PFSK-1 (cell line): ENCODE results near the gene STON1.

Experiments
- FOXP2 ChIP-seq: optimal IDR thresholded peaks from 2 replicates; pipeline ENCODE3; 2011; ENCODE audit warnings: borderline replicate concordance, control low read depth, inconsistent platforms; ENCODE audit not compliant: insufficient read depth; ENCODE audit errors: extremely low read length, extremely low read depth
- POLR2AphosphoS5 ChIP-seq: IDR thresholded peaks from 2 replicates; pipeline ENCODE4 v1.6.1; 2012; ENCODE audit warnings: low read depth, mild to moderate bottlenecking, control low read depth, low read length, moderate library complexity
- REST ChIP-seq, 2 experiments: IDR thresholded peaks; 2 replicates each; pipeline versions ENCODE4 v1.6.1 to v1.8.0; 2011 to 2012; ENCODE audit warnings: low read depth in 2 of 2, low read length in 2 of 2, control low read depth in 1 of 2, inconsistent platforms in 1 of 2, mild to moderate bottlenecking in 1 of 2, moderate library complexity in 1 of 2; ENCODE audit not compliant: insufficient read depth in 1 of 2
- SIN3A ChIP-seq: IDR thresholded peaks from 2 replicates; pipeline ENCODE4 v1.6.1; 2012; ENCODE audit warnings: mild to moderate bottlenecking, low read length, moderate library complexity, borderline replicate concordance; ENCODE audit not compliant: insufficient read depth
- TAF1 ChIP-seq: IDR thresholded peaks from 2 replicates; pipeline ENCODE4 v1.6.1; 2012; ENCODE audit warnings: low read length, control low read depth, borderline replicate concordance; ENCODE audit not compliant: insufficient read depth

STON1 gene

GRCh38 chr2:48551548-48551947, 21.6 kb downstream of the STON1 start:
- no peak for TF ChIP-seq REST (IDR thresholded peaks at IDR 0.05; ENCODE audit: insufficient read depth in 1 of 2, low read depth in 2 of 2, low read length in 2 of 2)
- no peak for TF ChIP-seq FOXP2
- no peak for TF ChIP-seq TAF1
- TF ChIP-seq SIN3A, result no peak
- no peak for TF ChIP-seq POLR2AphosphoS5

- TF ChIP-seq SIN3A (no peak), TAF1 (no peak), FOXP2 (no peak), POLR2AphosphoS5 (no peak), REST (IDR thresholded peaks at IDR 0.05; ENCODE audit: insufficient read depth in 1 of 2, low read depth in 2 of 2, low read length in 2 of 2) (no peak)
Observed at GRCh38 chr2:48558456-48558855, 28.5 kb downstream of the STON1 start.

DNA sequence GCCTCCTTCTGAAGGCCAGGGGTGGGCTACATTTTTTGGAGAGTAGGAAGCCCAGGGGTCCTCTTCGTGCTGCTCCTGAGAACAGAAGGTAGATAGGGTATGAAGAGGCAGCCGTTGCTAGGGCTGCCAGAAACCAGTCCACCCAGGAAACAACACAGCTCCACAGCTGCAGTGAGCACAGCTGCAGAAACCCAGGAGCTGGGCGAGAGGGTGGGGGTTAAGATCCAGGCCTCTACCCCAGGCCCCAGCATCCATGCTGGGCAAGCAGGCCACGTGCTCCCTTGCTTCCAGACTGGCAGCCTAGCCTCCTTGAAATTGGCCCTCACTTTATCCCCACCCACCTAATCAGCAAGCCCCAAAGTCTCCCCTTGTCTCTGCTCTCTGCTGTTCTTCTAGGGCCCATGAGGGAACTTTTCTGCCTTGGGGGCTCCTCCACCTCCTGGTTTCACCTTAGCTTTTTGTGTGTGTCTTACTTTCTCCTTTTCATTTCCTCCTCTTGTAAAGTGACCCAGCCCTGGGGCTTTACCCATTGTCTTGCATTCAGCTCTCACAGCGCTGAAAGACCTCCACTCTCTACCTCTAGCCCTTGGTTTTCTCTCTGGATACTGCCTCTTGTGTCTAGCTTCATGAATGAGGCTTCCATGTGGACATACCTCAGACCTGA, 30.7 kb downstream of the STON1 start:
- TF ChIP-seq TAF1 (no peak), POLR2AphosphoS5 (no peak), FOXP2 (no peak), SIN3A (no peak), REST (IDR thresholded peaks at IDR 0.05; ENCODE audit: insufficient read depth in 1 of 2, low read depth in 2 of 2, low read length in 2 of 2) (no peak)

DNA sequence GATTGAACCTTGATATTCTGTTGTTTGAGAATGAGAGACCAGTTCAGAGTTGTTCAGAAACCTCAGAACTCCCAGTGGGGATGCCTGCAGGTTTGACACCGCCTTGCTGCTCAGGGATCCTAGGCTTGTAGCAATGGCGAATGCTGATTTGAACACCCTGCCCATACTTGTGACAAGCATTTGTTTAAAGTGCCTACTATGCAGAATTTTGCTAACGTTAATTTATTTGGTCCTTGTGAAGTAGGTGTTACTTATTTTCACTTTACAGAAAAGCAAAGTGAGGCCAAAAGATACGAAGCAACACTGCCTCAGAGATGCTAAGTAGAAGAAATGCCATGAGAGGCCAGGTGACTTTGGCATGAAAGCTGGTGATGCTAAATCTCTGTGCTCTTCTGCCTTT, 32.3 kb downstream of the STON1 start:
- no peak for TF ChIP-seq REST (IDR thresholded peaks at IDR 0.05; ENCODE audit: insufficient read depth in 1 of 2, low read depth in 2 of 2, low read length in 2 of 2)
- TF ChIP-seq FOXP2, result no peak
- TF ChIP-seq POLR2AphosphoS5, result no peak
- no peak for TF ChIP-seq SIN3A
- no peak for TF ChIP-seq TAF1

GRCh38 chr2:48566592-48567310, 36.8 kb downstream of the STON1 start:
- TF ChIP-seq FOXP2 (no peak), SIN3A (no peak), TAF1 (no peak), POLR2AphosphoS5 (no peak), REST (IDR thresholded peaks at IDR 0.05; ENCODE audit: insufficient read depth in 1 of 2, low read depth in 2 of 2, low read length in 2 of 2) (no peak)
